HL-60 (cell line): Measurements from ENCODE around the gene CYGB.

Experiments
- CTCF ChIP-seq: IDR thresholded peaks from one replicate; pipeline ENCODE4 v1.5.1; 2011; ENCODE audit warnings: low read length, control low read depth, inconsistent platforms; ENCODE audit not compliant: insufficient read depth
- GABPA ChIP-seq: IDR thresholded peaks from 2 replicates; pipeline ENCODE4 v1.6.1; 2012; ENCODE audit warnings: low read depth
- POLR2AphosphoS5 ChIP-seq: IDR thresholded peaks from 2 replicates; pipeline ENCODE4 v1.6.1; 2012; ENCODE audit warnings: low read depth
- SPI1 ChIP-seq: IDR thresholded peaks from 2 replicates; pipeline ENCODE4 v1.6.1; 2012; ENCODE audit warnings: low read depth, mild to moderate bottlenecking, borderline replicate concordance
- TF ChIP-seq, protein P1 (sequence below): IDR thresholded peaks from 2 replicates; pipeline ENCODE4 v1.6.1; 2012; ENCODE audit warnings: low read depth; ENCODE audit not compliant: insufficient replicate concordance

GRCh38 chr17:76477576-76477975, 59.9 kb downstream of the CYGB start:
- TF ChIP-seq CTCF (no peak), POLR2AphosphoS5 (no peak), GABPA (no peak), SPI1 (no peak)
- TF ChIP-seq, protein P1, sequence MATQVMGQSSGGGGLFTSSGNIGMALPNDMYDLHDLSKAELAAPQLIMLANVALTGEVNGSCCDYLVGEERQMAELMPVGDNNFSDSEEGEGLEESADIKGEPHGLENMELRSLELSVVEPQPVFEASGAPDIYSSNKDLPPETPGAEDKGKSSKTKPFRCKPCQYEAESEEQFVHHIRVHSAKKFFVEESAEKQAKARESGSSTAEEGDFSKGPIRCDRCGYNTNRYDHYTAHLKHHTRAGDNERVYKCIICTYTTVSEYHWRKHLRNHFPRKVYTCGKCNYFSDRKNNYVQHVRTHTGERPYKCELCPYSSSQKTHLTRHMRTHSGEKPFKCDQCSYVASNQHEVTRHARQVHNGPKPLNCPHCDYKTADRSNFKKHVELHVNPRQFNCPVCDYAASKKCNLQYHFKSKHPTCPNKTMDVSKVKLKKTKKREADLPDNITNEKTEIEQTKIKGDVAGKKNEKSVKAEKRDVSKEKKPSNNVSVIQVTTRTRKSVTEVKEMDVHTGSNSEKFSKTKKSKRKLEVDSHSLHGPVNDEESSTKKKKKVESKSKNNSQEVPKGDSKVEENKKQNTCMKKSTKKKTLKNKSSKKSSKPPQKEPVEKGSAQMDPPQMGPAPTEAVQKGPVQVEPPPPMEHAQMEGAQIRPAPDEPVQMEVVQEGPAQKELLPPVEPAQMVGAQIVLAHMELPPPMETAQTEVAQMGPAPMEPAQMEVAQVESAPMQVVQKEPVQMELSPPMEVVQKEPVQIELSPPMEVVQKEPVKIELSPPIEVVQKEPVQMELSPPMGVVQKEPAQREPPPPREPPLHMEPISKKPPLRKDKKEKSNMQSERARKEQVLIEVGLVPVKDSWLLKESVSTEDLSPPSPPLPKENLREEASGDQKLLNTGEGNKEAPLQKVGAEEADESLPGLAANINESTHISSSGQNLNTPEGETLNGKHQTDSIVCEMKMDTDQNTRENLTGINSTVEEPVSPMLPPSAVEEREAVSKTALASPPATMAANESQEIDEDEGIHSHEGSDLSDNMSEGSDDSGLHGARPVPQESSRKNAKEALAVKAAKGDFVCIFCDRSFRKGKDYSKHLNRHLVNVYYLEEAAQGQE = no peak
